Measurements from ENCODE around the gene LEFTY2. TPM values are rescaled to one million over a fixed set of nuclear protein-coding genes. Genes with fewer than 3 reads are reported as not detected.
A peak's percentile ranks its signal among the peaks of the same experiment; 100 is the strongest.

Gene LEFTY2
- total and polyA plus RNA-seq, 2 donors (not counting 3 experiments of a cell fraction or from before 2014, with no cell fraction given), result 0.06 TPM; not detected in 1

DNA sequence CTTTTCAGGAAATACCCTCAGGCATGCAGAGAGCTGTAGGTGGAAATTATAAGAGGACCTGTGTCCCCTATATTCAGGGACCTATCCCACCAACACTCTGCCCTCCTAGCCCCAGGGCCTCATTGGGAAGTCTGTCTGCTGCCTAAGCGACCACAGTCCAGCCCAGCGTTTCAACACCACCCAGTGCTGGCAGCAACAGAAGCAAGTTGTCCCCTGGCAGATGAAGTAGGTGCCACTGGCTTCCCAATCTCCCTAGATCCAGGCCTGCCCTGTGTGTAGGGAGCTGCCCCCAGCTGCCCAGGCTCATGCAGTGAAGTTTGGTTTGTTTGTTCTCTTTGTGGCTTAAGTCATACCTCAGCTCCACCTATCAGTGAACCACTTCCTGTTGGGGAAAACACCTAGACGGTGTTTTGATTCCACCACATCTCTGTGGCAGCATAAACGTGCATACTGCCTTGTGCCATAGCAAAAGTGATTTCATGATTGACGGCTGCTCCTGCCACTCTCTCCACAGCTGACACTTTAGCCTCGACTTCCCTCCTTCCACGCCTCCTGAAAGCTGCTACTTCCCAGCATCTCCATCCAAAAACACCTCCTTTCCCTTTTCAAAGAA, 44.0 kb downstream of the LEFTY2 start:
- peaks cover 7% of the 10 kb centered on the region for H3K4me1 ChIP-seq (ENCODE audit: control insufficient read depth, extremely low read depth, insufficient read depth, low read length)
- no peaks in the 10 kb centered on the region for H3K9me1 ChIP-seq (replicated peaks; ENCODE audit: control insufficient read depth, extremely low read depth, insufficient read depth, low read length)
- ChIA-PET CTCF (interaction anchor here (1.3 to 4.1 kb wide), 2 partner anchors 14 to 120 kb away, joined by 3 to 12 read pairs; partner anchors contain the start of gene SRP9), POLR2A (no interaction called here)
- H3K9ac ChIP-seq (replicated peaks; ENCODE audit: extremely low read depth, insufficient read depth, low read length), result no peak overlapping the region
- BruUV-seq (replicated peaks), result no TSS peak
- no peaks in the 10 kb centered on the region for H3K27me3 ChIP-seq (ENCODE audit: control insufficient read depth in 2 of 2, insufficient read depth in 2 of 2, low read length in 2 of 2)
- H2AFZ ChIP-seq (ENCODE audit: low read depth, low read length), result peak overlapping the region; percentile 6
- H3K9me3 ChIP-seq (replicated peaks; ENCODE audit: control insufficient read depth, insufficient read depth, low read length), result no peaks in the 10 kb centered on the region
- no peaks in the 10 kb centered on the region for H3K36me3 ChIP-seq (ENCODE audit: control insufficient read depth in 2 of 2, extremely low read depth in 1 of 2, insufficient read depth in 2 of 2, low read length in 2 of 2)
- no peak overlapping the region for H3K27ac ChIP-seq (ENCODE audit: insufficient read depth, low read depth, low read length)
- no peaks in the 10 kb centered on the region for H4K20me1 ChIP-seq (replicated peaks; ENCODE audit: control insufficient read depth, extremely low read depth, insufficient read depth, low read length)
- dilution Hi-C loops (cut with MboI; ENCODE audit: extremely low pct_ligation_motif_present, low sequenced_read_pairs), result no loop called here
- TF ChIP-seq POLR2AphosphoS5 (IDR thresholded peaks at IDR 0.05; ENCODE audit: insufficient read depth, low read depth, low read length) (no peak), FOS (IDR thresholded peaks at IDR 0.05; ENCODE audit: borderline replicate concordance, insufficient read depth, low read length) (no peak), GATA2 (IDR thresholded peaks at IDR 0.05; ENCODE audit: insufficient read depth, insufficient read length, low read depth, low read length) (no peak), POLR2A (IDR thresholded peaks at IDR 0.05; ENCODE audit: low read depth, low read length) (no peak), EZH2 (IDR thresholded peaks at IDR 0.05; ENCODE audit: borderline replicate concordance, low read depth, low read length, severe bottlenecking) (no peak), JUN (IDR thresholded peaks at IDR 0.05; ENCODE audit: borderline replicate concordance, insufficient read depth, insufficient read length, low read depth) (no peak)
- TF ChIP-seq, protein P1, sequence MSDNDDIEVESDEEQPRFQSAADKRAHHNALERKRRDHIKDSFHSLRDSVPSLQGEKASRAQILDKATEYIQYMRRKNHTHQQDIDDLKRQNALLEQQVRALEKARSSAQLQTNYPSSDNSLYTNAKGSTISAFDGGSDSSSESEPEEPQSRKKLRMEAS (IDR thresholded peaks at IDR 0.05; ENCODE audit: insufficient read depth, insufficient read length), result no peak
- TF ChIP-seq, protein P2, sequence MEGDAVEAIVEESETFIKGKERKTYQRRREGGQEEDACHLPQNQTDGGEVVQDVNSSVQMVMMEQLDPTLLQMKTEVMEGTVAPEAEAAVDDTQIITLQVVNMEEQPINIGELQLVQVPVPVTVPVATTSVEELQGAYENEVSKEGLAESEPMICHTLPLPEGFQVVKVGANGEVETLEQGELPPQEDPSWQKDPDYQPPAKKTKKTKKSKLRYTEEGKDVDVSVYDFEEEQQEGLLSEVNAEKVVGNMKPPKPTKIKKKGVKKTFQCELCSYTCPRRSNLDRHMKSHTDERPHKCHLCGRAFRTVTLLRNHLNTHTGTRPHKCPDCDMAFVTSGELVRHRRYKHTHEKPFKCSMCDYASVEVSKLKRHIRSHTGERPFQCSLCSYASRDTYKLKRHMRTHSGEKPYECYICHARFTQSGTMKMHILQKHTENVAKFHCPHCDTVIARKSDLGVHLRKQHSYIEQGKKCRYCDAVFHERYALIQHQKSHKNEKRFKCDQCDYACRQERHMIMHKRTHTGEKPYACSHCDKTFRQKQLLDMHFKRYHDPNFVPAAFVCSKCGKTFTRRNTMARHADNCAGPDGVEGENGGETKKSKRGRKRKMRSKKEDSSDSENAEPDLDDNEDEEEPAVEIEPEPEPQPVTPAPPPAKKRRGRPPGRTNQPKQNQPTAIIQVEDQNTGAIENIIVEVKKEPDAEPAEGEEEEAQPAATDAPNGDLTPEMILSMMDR (IDR thresholded peaks at IDR 0.05; ENCODE audit: extremely low read depth in 1 of 2, insufficient read depth in 1 of 2, low read depth in 1 of 2, low read length in 2 of 2), result no peak
- H3K79me2 ChIP-seq (ENCODE audit: control insufficient read depth, insufficient read depth, low read length), result no peaks in the 10 kb centered on the region
- FAIRE-seq (no peak), DNase-seq (ENCODE audit: low read depth, low spot score) (no peak)
- intact Hi-C loops (cut with micrococcal nuclease), result no loop called here
- no peak overlapping the region for H3K4me2 ChIP-seq (ENCODE audit: insufficient read depth, low read length)
- no peak overlapping the region for H3K4me3 ChIP-seq (replicated peaks in 1 of 3; ENCODE audit: insufficient read depth in 1 of 3, low read depth in 1 of 3, low read length in 3 of 3)
